GM12878 (cell line): ENCODE data around the gene TBXAS1. TPM values are rescaled to one million over a fixed set of nuclear protein-coding genes. Genes with fewer than 3 reads are reported as not detected.
"Not testable (repeated sequence)": the region's sequence is repeated elsewhere in the genome, so short reads cannot be mapped to it uniquely, and the experiment has no call there.

Experiments
- ATAC-seq: fragments of 200-7000 bp; cut with Tn5 transposase; 3 replicates; pipeline ENCODE4 v1.9.1; 2020; ENCODE audit warnings: mild to moderate bottlenecking, moderate library complexity
- BruUV-seq: library from RNA; stranded (reverse); fragments of 400-500 nt; replicated peaks from 2 replicates; lab custom pipeline; 2021; lab: Mats Ljungman, UMichigan
- CTCF ChIA-PET: fragments of 300-600 bp; sonication (Branson Sonifier 250); formaldehyde crosslinking; extraction: SDS; loops from one replicate; lab custom pipeline; 2021; ENCODE audit warnings: inconsistent platforms; lab: Yijun Ruan, JAX
- POLR2A ChIA-PET: fragments of 350-600 bp; formaldehyde crosslinking; extraction: SDS; loops from one replicate; lab custom pipeline; 2021; ENCODE audit warnings: inconsistent platforms; lab: Charles Lee
- RAD21 ChIA-PET: fragments of 300-600 bp; sonication (Branson Sonifier 250); formaldehyde crosslinking; loops from one replicate; lab custom pipeline; 2023; ENCODE audit warnings: antibody characterized with exemption; ENCODE audit not compliant: unreplicated experiment; lab: Charles Lee
- SMC1A ChIA-PET: fragments of 300-600 bp; sonication (Branson Sonifier 250); formaldehyde crosslinking; loops from one replicate; lab custom pipeline; 2023; ENCODE audit not compliant: unreplicated experiment, uncharacterized antibody; lab: Charles Lee
- DNase-seq: peaks from one replicate; pipeline ENCODE4 v3.0.0-alpha.2; 2011; ENCODE audit warnings: low read depth, low spot score
- FAIRE-seq: peaks from 3 replicates; lab custom pipeline; 2011; peaks lifted over from hg19 to GRCh38; lab: Jason Lieb, UNC
- H2AFZ ChIP-seq: 2 replicates; pipeline ENCODE4 v1.6.0; 2011; ENCODE audit warnings: low read depth, low read length, control low read depth; ENCODE audit not compliant: control insufficient read depth
- H3K27ac ChIP-seq: 2 replicates; pipeline ENCODE4 v1.5.1; 2011; ENCODE audit warnings: control low read depth; ENCODE audit not compliant: control insufficient read depth, insufficient read depth
- H3K27me3 ChIP-seq, 2 experiments: replicated peaks in 1 of 2; 2 replicates each; pipeline versions ENCODE4 v1.6.0 to v1.6.1; 2011; ENCODE audit warnings: low read length in 1 of 2; ENCODE audit not compliant: control insufficient read depth in 2 of 2, insufficient read depth in 2 of 2
- H3K36me3 ChIP-seq, 2 experiments: 2 replicates each; pipeline ENCODE4 v1.5.1; 2011; ENCODE audit warnings: low read length in 1 of 2; ENCODE audit not compliant: control insufficient read depth in 2 of 2, insufficient read depth in 2 of 2
- H3K4me1 ChIP-seq: 2 replicates; pipeline ENCODE4 v1.6.1; 2011; ENCODE audit warnings: mild to moderate bottlenecking, low read length, moderate library complexity, mixed read lengths; ENCODE audit not compliant: control insufficient read depth, insufficient read depth
- H3K4me2 ChIP-seq: 2 replicates; pipeline ENCODE4 v1.6.0; 2011; ENCODE audit warnings: control low read depth; ENCODE audit not compliant: control insufficient read depth, insufficient read depth
- H3K4me3 ChIP-seq: fragments of 200-600 bp; sonication (generic); 2 replicates; pipeline ENCODE4 v1.5.1; 2016
- H3K79me2 ChIP-seq: 2 replicates; pipeline ENCODE4 v1.6.0; 2011; ENCODE audit warnings: low read length; ENCODE audit not compliant: control insufficient read depth, insufficient read depth
- H3K9ac ChIP-seq: 2 replicates; pipeline ENCODE4 v1.8.0; 2011; ENCODE audit warnings: low read length, control low read depth, mixed read lengths; ENCODE audit not compliant: control insufficient read depth, insufficient read depth
- H3K9me3 ChIP-seq: replicated peaks from 3 replicates; pipeline ENCODE4 v1.5.1; 2011; ENCODE audit warnings: mild to moderate bottlenecking, low read length; ENCODE audit not compliant: control insufficient read depth, insufficient read depth
- H4K20me1 ChIP-seq: 2 replicates; pipeline ENCODE4 v1.6.0; 2011; ENCODE audit not compliant: control insufficient read depth, insufficient read depth
- EGR1 ChIP-seq, 2 experiments: IDR thresholded peaks; 1 replicate in 1 of 2; 2 replicates in 1 of 2; pipeline ENCODE4 v1.6.1; 2011 to 2012; ENCODE audit warnings: low read depth in 2 of 2, low read length in 2 of 2, borderline replicate concordance in 1 of 2, mild to moderate bottlenecking in 1 of 2, moderate library complexity in 1 of 2
- WGBS: methylation state at CpG from one replicate; pipeline ENCODE4 v1.1.6; 2016; ENCODE audit warnings: low lambda C conversion rate; ENCODE audit not compliant: insufficient replicate concordance, insufficient coverage; ENCODE audit errors: missing lambda C conversion rate; 5-methylcytosine and 5-hydroxymethylcytosine counted together
- in situ Hi-C: fragments of 300-500 bp; cut with MboI; formaldehyde crosslinking; loops from 9 replicates; pipeline ENCODE4 v1.14.3; 2018; ENCODE audit warnings: mixed read lengths
- intact Hi-C: fragments of 100-400 bp; cut with micrococcal nuclease; formaldehyde crosslinking; loops from one replicate; pipeline ENCODE4 v1.14.2; 2022; ENCODE audit not compliant: unreplicated experiment
- polyA plus RNA-seq, 11 experiments: library from polyadenylated mRNA; depleted of rRNA in 4 of 11; unstranded in 6 of 11; stranded (reverse) in 5 of 11; fragments of >200 nt; fragmentation: Nextera tagmentation in 4 of 11; fragmentation: Illumina TruSeq in 1 of 11; extraction: Ambion mirVana in 4 of 11; extraction: Trizol in 1 of 11; gene quantifications; 1 replicate in 1 of 11; 2 replicates in 10 of 11; pipeline versions ENCODE4 v1.2.1 to v1.2.3, GENCODE V29; 2011 to 2016; ENCODE audit warnings: inconsistent platforms in 2 of 11, missing spikeins in 2 of 11, low read depth in 1 of 11
- total RNA-seq, 4 experiments: library from RNA; depleted of rRNA in 3 of 4; stranded (reverse); fragments of >200 nt in 3 of 4; fragmentation: Illumina TruSeq in 1 of 4; extraction: Trizol in 1 of 4; gene quantifications; 2 replicates each; pipeline versions ENCODE4 v1.2.1 to v1.2.3, GENCODE V29; 2013 to 2021
- TF ChIP-seq, protein P1 (sequence below): fragments of 450-650 bp; formaldehyde crosslinking; IDR thresholded peaks from 2 replicates; pipeline ENCODE4 v1.4.0; 2022; ENCODE audit warnings: mild to moderate bottlenecking, moderate library complexity
- TF ChIP-seq, protein P2 (sequence below): fragments of 450-650 bp; IDR thresholded peaks from 2 replicates; pipeline ENCODE4 v1.6.1; 2016; ENCODE audit warnings: mild to moderate bottlenecking, moderate library complexity, borderline replicate concordance
- TF ChIP-seq, protein P3 (sequence below): fragments of 450-650 bp; IDR thresholded peaks from 2 replicates; pipeline ENCODE4 v1.6.1; 2017; ENCODE audit warnings: antibody characterized with exemption, mild to moderate bottlenecking, moderate library complexity
- TF ChIP-seq, protein P4 (sequence below): IDR thresholded peaks from 2 replicates; pipeline ENCODE4 v1.6.1; 2012; ENCODE audit warnings: low read depth, low read length, improper control_type of control experiment

The TBXAS1 gene
- total and polyA plus RNA-seq, 10 of the 15 experiments (the other 5 are each of a cell fraction or from before 2014, with no cell fraction given) = 1.5 to 32.7 (median 16.3) TPM

DNA sequence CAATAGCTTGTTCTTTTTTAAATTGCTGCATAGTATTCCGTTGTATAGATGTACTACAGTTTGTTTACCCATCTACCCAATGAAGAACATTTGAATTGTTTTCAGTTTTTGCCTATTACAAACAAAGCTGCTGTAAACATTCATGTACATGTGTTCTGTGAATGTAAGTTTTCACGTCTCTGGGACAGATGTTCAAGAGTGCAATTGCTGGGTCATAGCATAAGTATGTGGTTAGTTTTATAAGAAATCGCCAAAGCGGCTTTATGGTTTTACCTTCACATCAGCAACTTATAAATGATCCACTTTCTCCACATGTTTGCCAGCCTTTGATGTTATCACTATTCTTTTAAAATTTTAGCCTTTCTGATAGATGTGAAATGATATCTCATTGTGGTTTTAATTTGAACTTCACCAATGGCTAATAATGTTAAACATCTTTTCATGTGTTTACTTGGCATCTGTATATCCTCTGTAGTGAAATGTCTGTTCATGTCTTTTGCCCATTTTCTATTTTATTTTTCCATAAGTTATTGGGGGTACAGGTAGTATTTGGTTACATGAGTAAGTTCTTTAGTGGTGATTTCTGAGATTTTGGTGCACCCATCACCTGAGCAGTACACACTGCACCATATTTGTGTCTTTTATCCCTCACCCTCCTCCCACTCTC is 73.5 kb downstream of the TBXAS1 start (continued):
- TF ChIP-seq, protein P1, sequence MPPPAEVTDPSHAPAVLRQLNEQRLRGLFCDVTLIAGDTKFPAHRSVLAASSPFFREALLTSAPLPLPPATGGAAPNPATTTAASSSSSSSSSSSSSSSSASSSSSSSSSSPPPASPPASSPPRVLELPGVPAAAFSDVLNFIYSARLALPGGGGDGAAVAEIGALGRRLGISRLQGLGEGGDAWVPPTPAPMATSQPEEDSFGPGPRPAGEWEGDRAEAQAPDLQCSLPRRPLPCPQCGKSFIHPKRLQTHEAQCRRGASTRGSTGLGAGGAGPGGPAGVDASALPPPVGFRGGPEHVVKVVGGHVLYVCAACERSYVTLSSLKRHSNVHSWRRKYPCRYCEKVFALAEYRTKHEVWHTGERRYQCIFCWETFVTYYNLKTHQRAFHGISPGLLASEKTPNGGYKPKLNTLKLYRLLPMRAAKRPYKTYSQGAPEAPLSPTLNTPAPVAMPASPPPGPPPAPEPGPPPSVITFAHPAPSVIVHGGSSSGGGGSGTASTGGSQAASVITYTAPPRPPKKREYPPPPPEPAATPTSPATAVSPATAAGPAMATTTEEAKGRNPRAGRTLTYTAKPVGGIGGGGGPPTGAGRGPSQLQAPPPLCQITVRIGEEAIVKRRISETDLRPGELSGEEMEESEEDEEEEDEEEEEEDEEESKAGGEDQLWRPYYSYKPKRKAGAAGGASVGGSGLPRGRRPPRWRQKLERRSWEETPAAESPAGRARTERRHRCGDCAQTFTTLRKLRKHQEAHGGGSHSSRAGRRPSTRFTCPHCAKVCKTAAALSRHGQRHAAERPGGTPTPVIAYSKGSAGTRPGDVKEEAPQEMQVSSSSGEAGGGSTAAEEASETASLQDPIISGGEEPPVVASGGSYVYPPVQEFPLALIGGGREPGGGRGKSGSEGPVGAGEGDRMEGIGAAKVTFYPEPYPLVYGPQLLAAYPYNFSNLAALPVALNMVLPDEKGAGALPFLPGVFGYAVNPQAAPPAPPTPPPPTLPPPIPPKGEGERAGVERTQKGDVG = no peak
- TF ChIP-seq, protein P2, sequence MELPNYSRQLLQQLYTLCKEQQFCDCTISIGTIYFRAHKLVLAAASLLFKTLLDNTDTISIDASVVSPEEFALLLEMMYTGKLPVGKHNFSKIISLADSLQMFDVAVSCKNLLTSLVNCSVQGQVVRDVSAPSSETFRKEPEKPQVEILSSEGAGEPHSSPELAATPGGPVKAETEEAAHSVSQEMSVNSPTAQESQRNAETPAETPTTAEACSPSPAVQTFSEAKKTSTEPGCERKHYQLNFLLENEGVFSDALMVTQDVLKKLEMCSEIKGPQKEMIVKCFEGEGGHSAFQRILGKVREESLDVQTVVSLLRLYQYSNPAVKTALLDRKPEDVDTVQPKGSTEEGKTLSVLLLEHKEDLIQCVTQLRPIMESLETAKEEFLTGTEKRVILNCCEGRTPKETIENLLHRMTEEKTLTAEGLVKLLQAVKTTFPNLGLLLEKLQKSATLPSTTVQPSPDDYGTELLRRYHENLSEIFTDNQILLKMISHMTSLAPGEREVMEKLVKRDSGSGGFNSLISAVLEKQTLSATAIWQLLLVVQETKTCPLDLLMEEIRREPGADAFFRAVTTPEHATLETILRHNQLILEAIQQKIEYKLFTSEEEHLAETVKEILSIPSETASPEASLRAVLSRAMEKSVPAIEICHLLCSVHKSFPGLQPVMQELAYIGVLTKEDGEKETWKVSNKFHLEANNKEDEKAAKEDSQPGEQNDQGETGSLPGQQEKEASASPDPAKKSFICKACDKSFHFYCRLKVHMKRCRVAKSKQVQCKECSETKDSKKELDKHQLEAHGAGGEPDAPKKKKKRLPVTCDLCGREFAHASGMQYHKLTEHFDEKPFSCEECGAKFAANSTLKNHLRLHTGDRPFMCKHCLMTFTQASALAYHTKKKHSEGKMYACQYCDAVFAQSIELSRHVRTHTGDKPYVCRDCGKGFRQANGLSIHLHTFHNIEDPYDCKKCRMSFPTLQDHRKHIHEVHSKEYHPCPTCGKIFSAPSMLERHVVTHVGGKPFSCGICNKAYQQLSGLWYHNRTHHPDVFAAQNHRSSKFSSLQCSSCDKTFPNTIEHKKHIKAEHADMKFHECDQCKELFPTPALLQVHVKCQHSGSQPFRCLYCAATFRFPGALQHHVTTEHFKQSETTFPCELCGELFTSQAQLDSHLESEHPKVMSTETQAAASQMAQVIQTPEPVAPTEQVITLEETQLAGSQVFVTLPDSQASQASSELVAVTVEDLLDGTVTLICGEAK = no peak
- TF ChIP-seq, protein P3, sequence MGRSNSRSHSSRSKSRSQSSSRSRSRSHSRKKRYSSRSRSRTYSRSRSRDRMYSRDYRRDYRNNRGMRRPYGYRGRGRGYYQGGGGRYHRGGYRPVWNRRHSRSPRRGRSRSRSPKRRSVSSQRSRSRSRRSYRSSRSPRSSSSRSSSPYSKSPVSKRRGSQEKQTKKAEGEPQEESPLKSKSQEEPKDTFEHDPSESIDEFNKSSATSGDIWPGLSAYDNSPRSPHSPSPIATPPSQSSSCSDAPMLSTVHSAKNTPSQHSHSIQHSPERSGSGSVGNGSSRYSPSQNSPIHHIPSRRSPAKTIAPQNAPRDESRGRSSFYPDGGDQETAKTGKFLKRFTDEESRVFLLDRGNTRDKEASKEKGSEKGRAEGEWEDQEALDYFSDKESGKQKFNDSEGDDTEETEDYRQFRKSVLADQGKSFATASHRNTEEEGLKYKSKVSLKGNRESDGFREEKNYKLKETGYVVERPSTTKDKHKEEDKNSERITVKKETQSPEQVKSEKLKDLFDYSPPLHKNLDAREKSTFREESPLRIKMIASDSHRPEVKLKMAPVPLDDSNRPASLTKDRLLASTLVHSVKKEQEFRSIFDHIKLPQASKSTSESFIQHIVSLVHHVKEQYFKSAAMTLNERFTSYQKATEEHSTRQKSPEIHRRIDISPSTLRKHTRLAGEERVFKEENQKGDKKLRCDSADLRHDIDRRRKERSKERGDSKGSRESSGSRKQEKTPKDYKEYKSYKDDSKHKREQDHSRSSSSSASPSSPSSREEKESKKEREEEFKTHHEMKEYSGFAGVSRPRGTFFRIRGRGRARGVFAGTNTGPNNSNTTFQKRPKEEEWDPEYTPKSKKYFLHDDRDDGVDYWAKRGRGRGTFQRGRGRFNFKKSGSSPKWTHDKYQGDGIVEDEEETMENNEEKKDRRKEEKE = no peak
- TF ChIP-seq, protein P4, sequence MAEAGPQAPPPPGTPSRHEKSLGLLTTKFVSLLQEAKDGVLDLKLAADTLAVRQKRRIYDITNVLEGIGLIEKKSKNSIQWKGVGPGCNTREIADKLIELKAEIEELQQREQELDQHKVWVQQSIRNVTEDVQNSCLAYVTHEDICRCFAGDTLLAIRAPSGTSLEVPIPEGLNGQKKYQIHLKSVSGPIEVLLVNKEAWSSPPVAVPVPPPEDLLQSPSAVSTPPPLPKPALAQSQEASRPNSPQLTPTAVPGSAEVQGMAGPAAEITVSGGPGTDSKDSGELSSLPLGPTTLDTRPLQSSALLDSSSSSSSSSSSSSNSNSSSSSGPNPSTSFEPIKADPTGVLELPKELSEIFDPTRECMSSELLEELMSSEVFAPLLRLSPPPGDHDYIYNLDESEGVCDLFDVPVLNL = no peak
- no peak for TF ChIP-seq EGR1 (IDR thresholded peaks at IDR 0.05; ENCODE audit: borderline replicate concordance in 1 of 2, low read depth in 2 of 2, low read length in 2 of 2)

DNA sequence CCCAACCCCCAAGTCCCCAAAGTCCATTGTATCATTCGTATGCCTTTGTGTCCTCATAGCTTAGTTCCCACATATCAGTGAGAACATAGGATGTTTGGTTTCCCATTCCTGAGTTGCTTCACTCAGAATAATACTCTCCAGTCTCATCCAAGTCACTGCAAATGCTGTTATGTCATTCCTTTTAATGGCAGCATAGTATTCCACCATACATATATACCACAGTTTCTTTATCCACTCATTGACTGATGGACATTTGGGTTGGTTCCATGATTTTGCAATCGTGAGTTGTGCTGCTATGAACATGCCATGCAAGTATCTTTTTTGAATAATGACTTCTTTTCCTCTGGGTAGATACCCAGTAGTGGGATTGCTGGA is 74.0 kb downstream of the TBXAS1 start:
- H2AFZ ChIP-seq, H3K4me1 ChIP-seq, H3K27ac ChIP-seq, in situ Hi-C loops, intact Hi-C loops, H3K36me3 ChIP-seq, POLR2A ChIA-PET, H3K27me3 ChIP-seq, BruUV-seq, H3K4me2 ChIP-seq, FAIRE-seq, H3K79me2 ChIP-seq, RAD21 ChIA-PET, ATAC-seq, SMC1A ChIA-PET, H3K4me3 ChIP-seq, H4K20me1 ChIP-seq, H3K9ac ChIP-seq, DNase-seq, H3K9me3 ChIP-seq: not testable (repeated sequence)
- WGBS = 88% methylated on average over 2 of the region's 2 CpGs
- CTCF ChIA-PET = interaction anchor here (2.9 kb wide), 1 partner anchor 13 kb away, joined by 17 read pairs; no protein-coding TSS in a partner anchor
